Spleen (tissue), 7 donors: ENCODE data around the gene CASP12.

Experiments used
- CTCF ChIP-seq, 11 experiments: fragments of 200-600 bp in 7 of 11; fragments of 450-650 bp in 4 of 11; sonication (generic) in 4 of 11; IDR thresholded peaks in 8 of 11; conservative IDR thresholded peaks in 3 of 11; 1 replicate in 7 of 11; 2 replicates in 4 of 11; pipeline versions ENCODE4 v1.4.0 to v1.8.0; 2016 to 2021; ENCODE audit warnings: antibody characterized with exemption in 11 of 11, inconsistent platforms in 4 of 11, mild to moderate bottlenecking in 1 of 11
- POLR2A ChIP-seq, 3 donors: fragments of 450-650 bp; IDR thresholded peaks; one replicate each; pipeline ENCODE4 v1.5.1; 2017; ENCODE audit warnings: antibody characterized with exemption in 3 of 3, mild to moderate bottlenecking in 1 of 3
- POLR2AphosphoS5 ChIP-seq, 3 donors: sonication (generic); formaldehyde crosslinking; IDR thresholded peaks; one replicate each; pipeline ENCODE4 v1.5.1; 2017; ENCODE audit warnings: antibody characterized with exemption in 3 of 3
- donor health status: DM: no; HTN: no; CAD: no; lungs with moderate emphysema.
- donor health status: DM: no; HTN: no; CAD: no.
- donor health status: DM: no; HTN: no; CAD: no.

GRCh38 chr11:104893876-104894275 is 4.4 kb downstream of the CASP12 start:
- TF ChIP-seq POLR2A (IDR thresholded peaks at IDR 0.05) (no peak), CTCF (IDR thresholded peaks at IDR 0.05 in 8 of 11, conservative IDR thresholded peaks at IDR 0.05 in 3 of 11) (no peak), POLR2AphosphoS5 (IDR thresholded peaks at IDR 0.05) (no peak)
